Upper lobe of left lung (tissue), 4 donors: Measurements from ENCODE around the gene TTPAL.

Source experiments
- EP300 ChIP-seq, 4 donors: sonication (generic); formaldehyde crosslinking; IDR thresholded peaks; one replicate each; pipeline ENCODE4 v1.5.1; 2017; ENCODE audit warnings: antibody characterized with exemption in 4 of 4, control low read depth in 2 of 4
- POLR2AphosphoS5 ChIP-seq, 2 donors: sonication (generic); formaldehyde crosslinking; IDR thresholded peaks; one replicate each; pipeline ENCODE4 v1.5.1; 2017; ENCODE audit warnings: antibody characterized with exemption in 2 of 2
- TF ChIP-seq, protein P1 (sequence below), 6 experiments: fragments of 450-650 bp in 4 of 6; fragments of 200-600 bp in 2 of 6; sonication (generic) in 2 of 6; IDR thresholded peaks; one replicate each; pipeline ENCODE4 v1.5.1; 2016 to 2019; ENCODE audit warnings: antibody characterized with exemption in 6 of 6

DNA sequence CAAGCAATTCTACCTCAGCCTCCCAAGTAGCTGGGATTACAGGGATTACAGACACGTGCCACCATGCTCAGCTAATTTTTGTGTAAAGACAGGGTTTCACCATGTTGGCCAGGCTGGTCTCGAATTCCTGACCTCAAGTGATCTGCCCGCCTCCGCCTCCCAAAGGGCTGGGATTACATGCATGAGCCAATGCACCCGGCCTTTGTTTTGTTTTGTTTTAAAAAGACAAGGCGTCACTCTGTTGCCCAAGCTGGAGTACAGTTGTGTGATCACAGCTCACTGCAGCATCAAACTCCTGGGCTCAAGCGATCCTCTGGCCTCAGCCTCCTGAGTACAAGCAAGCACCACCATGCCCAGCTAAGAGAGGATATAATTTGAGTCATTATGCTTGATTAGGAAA is 40.8 kb downstream of the TTPAL start:
- TF ChIP-seq EP300 (IDR thresholded peaks at IDR 0.05) = no peak
- TF ChIP-seq, protein P1, sequence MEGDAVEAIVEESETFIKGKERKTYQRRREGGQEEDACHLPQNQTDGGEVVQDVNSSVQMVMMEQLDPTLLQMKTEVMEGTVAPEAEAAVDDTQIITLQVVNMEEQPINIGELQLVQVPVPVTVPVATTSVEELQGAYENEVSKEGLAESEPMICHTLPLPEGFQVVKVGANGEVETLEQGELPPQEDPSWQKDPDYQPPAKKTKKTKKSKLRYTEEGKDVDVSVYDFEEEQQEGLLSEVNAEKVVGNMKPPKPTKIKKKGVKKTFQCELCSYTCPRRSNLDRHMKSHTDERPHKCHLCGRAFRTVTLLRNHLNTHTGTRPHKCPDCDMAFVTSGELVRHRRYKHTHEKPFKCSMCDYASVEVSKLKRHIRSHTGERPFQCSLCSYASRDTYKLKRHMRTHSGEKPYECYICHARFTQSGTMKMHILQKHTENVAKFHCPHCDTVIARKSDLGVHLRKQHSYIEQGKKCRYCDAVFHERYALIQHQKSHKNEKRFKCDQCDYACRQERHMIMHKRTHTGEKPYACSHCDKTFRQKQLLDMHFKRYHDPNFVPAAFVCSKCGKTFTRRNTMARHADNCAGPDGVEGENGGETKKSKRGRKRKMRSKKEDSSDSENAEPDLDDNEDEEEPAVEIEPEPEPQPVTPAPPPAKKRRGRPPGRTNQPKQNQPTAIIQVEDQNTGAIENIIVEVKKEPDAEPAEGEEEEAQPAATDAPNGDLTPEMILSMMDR (IDR thresholded peaks at IDR 0.05) = no peak
- no peak for TF ChIP-seq POLR2AphosphoS5 (IDR thresholded peaks at IDR 0.05)
